HCT116 (cell line): Measurements from ENCODE around the gene RBMS1.

ENCODE experiments used
- CTCF ChIP-seq, 3 experiments: fragments of 200-600 bp in 1 of 3; sonication (generic) in 1 of 3; IDR thresholded peaks in 2 of 3; conservative IDR thresholded peaks in 1 of 3; 2 replicates each; pipeline ENCODE4 v1.5.1; 2012 to 2017; ENCODE audit warnings: low read depth in 2 of 3, low read length in 2 of 3, antibody characterized with exemption in 1 of 3, borderline replicate concordance in 1 of 3, control low read depth in 1 of 3, mild to moderate bottlenecking in 1 of 3, mixed read lengths in 1 of 3, mixed run types in 1 of 3, moderate library complexity in 1 of 3; ENCODE audit not compliant: insufficient read depth in 1 of 3
- EZH2 ChIP-seq: fragments of 200-600 bp; sonication (generic); IDR thresholded peaks from 2 replicates; pipeline ENCODE4 v1.6.1; 2017; ENCODE audit warnings: antibody characterized with exemption, mixed run types
- FOSL1 ChIP-seq: IDR thresholded peaks from 2 replicates; pipeline ENCODE4 v1.6.1; 2012; ENCODE audit warnings: low read depth
- POLR2A ChIP-seq: IDR thresholded peaks from 2 replicates; pipeline ENCODE4 v1.7.0; 2011; ENCODE audit warnings: borderline replicate concordance; ENCODE audit not compliant: insufficient read depth, insufficient read length; ENCODE audit errors: extremely low read depth
- ZNF274 ChIP-seq: fragments of 200-500 bp; sonication (Bioruptor generic); IDR thresholded peaks from 2 replicates; pipeline ENCODE4 v1.6.1; 2014; ENCODE audit warnings: mild to moderate bottlenecking, low read depth, low read length, inconsistent platforms

DNA sequence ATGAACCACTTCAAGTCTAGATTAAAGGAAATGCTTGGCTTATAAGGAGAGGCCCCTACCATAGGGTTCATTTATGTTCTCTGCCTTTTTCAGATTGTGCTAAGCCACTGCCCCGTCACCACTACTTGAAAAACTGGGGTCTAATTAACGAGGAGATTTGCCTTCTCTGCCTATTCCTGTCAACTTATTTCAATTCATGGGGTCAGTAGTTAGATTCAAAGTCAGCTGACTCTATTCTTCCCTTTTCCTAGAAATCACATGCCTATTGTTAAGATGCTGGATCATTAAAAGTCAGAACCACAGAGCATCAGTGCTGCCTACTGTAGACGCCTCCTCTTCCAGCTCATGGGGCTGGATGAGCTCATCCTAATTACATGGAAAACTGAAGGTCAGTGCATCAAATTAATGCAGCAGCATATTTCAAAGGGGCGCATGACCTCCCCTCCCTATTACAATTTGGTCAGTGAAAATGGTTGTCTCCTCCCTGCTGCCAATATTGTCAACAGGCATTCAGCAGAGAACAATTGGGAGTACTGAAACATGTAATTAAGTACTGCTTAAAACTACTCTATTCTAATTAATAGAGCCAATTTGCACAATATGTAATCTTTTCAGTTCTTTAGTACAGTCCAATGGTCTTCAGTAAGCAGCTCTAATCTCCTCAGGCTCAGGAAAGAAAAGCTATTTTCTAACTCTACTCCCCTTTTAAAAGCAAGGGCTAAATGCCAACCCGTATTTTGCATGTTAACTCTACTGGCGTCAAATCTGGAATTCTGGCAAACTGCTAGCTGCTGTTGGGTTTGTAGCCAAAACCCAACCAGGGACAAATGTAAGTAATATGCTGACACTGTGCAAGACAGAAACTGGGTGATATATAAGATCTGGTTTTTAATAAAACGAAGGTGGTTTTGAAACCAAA is 176.2 kb downstream of the RBMS1 start:
- TF ChIP-seq EZH2 = no peak
- TF ChIP-seq FOSL1 = no peak
- no peak for TF ChIP-seq CTCF (IDR thresholded peaks at IDR 0.05 in 2 of 3, conservative IDR thresholded peaks at IDR 0.05 in 1 of 3; ENCODE audit: borderline replicate concordance in 1 of 3, insufficient read depth in 1 of 3, low read depth in 2 of 3, low read length in 2 of 3)
- no peak for TF ChIP-seq POLR2A
- TF ChIP-seq ZNF274 = no peak
